Transverse colon (tissue), 4 donors: ENCODE measurements around the gene GLI2. TPM values are rescaled to one million over a fixed set of nuclear protein-coding genes. Genes with fewer than 3 reads are reported as not detected.

ENCODE experiments used
- DNase-seq: peaks from one replicate; pipeline ENCODE4 v3.0.0-alpha.2; 2019
- H3K27ac ChIP-seq, 4 donors: fragments of 200-600 bp; sonication (generic); 2 replicates each; pipeline ENCODE4 v1.5.1; 2016 to 2018; ENCODE audit warnings: inconsistent platforms in 4 of 4
- H3K27me3 ChIP-seq: fragments of 200-600 bp; sonication (generic); 2 replicates; pipeline ENCODE4 v1.5.1; 2017; ENCODE audit warnings: inconsistent platforms
- H3K36me3 ChIP-seq, 4 donors: fragments of 200-600 bp; sonication (generic); 2 replicates each; pipeline ENCODE4 v1.5.1; 2017 to 2019; ENCODE audit warnings: inconsistent platforms in 4 of 4
- H3K4me1 ChIP-seq, 4 donors: fragments of 200-600 bp; sonication (generic); 2 replicates each; pipeline ENCODE4 v1.5.1; 2017 to 2020; ENCODE audit warnings: inconsistent platforms in 4 of 4
- H3K4me3 ChIP-seq, 4 donors: fragments of 200-600 bp; sonication (generic); 1 replicate in 1 of 4; 2 replicates in 3 of 4; pipeline versions ENCODE4 v1.5.1 to v1.6.1; 2017 to 2019; ENCODE audit warnings: inconsistent platforms in 4 of 4
- H3K9me3 ChIP-seq, 2 donors: fragments of 200-600 bp; sonication (generic); 2 replicates each; pipeline ENCODE4 v1.5.1; 2017 to 2019; ENCODE audit warnings: inconsistent platforms in 2 of 2
- CTCF ChIP-seq, 5 experiments: fragments of 200-600 bp in 3 of 5; fragments of 450-650 bp in 2 of 5; sonication (generic) in 3 of 5; IDR thresholded peaks; 1 replicate in 2 of 5; 2 replicates in 3 of 5; pipeline ENCODE4 v1.5.1; 2016 to 2017; ENCODE audit warnings: antibody characterized with exemption in 5 of 5, inconsistent platforms in 3 of 5, mild to moderate bottlenecking in 2 of 5, moderate library complexity in 1 of 5
- EP300 ChIP-seq: sonication (generic); formaldehyde crosslinking; IDR thresholded peaks from one replicate; pipeline ENCODE4 v1.6.1; 2017; ENCODE audit warnings: antibody characterized with exemption, low read depth
- POLR2A ChIP-seq: fragments of 450-650 bp; IDR thresholded peaks from one replicate; pipeline ENCODE4 v1.6.1; 2016; ENCODE audit warnings: antibody characterized with exemption, mild to moderate bottlenecking, moderate library complexity
- POLR2AphosphoS5 ChIP-seq, 3 donors: sonication (generic); formaldehyde crosslinking; IDR thresholded peaks; one replicate each; pipeline ENCODE4 v1.6.1; 2016; ENCODE audit warnings: antibody characterized with exemption in 3 of 3
- whole genome bisulfite sequencing, 2 donors: methylation state at CpG; one replicate each; pipeline ENCODE4 v1.1.5; 2018; ENCODE audit warnings: low coverage in 1 of 2; 5-methylcytosine and 5-hydroxymethylcytosine counted together
- in situ Hi-C, 4 donors: fragments of 200-750 bp; cut with MboI; loops; one replicate each; pipeline versions ENCODE4 v1.15.0 to v1.15.1; 2017; ENCODE audit warnings: low sequenced_read_pairs in 3 of 4, low pct_ligation_motif_present in 1 of 4, low pct_unique_long_range_greater_than_20kb in 1 of 4
- intact Hi-C: fragments of 100-400 bp; cut with DNase I; formaldehyde crosslinking; loops from one replicate; pipeline ENCODE4 v1.15.1; 2023; ENCODE audit warnings: low total_unique reads
- total RNA-seq, 4 donors: library from RNA; depleted of rRNA; stranded (reverse); fragments of >200 nt; gene quantifications; one replicate each; pipeline ENCODE4 v1.1.0, GENCODE V29; 2016

The GLI2 gene
- total RNA-seq, 4 donors from 2014 or later = 1.1 to 15.1 (median 4.2) TPM

GRCh38 chr2:120733238-120733932 lies 2.3 kb upstream of the GLI2 start:
- peaks cover 55% of the 10 kb centered on the region for H3K27me3 ChIP-seq
- WGBS, 2 donors = 38 to 59% methylated on average over 6 to 10 of the region's 10 CpGs
- H3K9me3 ChIP-seq = no peaks in the 10 kb centered on the region
- H3K4me3 ChIP-seq = no peak overlapping the region
- DNase-seq = no peak
- intact Hi-C loops = loop anchor here (10.0 kb wide), 1 partner anchor 121 kb away; no protein-coding TSS in a partner anchor
- H3K27ac ChIP-seq = peak overlapping the region; percentile 25 to 90 (median 86)
- H3K4me1 ChIP-seq = peaks cover 2 to 35% (median 25%) of the 10 kb centered on the region in 4 donors
- no peaks in the 10 kb centered on the region for H3K36me3 ChIP-seq
- no peak for TF ChIP-seq EP300
- TF ChIP-seq CTCF (IDR thresholded peaks at IDR 0.05) = no peak
- TF ChIP-seq POLR2A = no peak
- peak in 2 of 3 donors; percentile 10 to 16 for TF ChIP-seq POLR2AphosphoS5 (IDR thresholded peaks at IDR 0.05)
- in situ Hi-C loops = no loop called here

GRCh38 chr2:120734930-120735651 lies 577 bp upstream of the GLI2 start:
- 18% methylated on average over 36 of the region's 40 CpGs; no CpG with 5 or more reads in 1 of the 2 donors for WGBS, 2 donors
- in situ Hi-C loops = no loop called here
- Histone ChIP-seq H3K27me3 (peaks cover 66% of the 10 kb centered on the region), H3K36me3 (no peaks in the 10 kb centered on the region), H3K4me1 (peaks cover 2 to 49% (median 30%) of the 10 kb centered on the region in 4 donors), H3K4me3 (peak overlapping the region in 3 of 4 donors; percentile 39 to 56 (median 39)), H3K9me3 (no peaks in the 10 kb centered on the region), H3K27ac (peak overlapping the region; percentile 85 to 90 (median 86))
- TF ChIP-seq EP300 (no peak), POLR2AphosphoS5 (IDR thresholded peaks at IDR 0.05) (no peak), CTCF (IDR thresholded peaks at IDR 0.05) (no peak)
- no peak for DNase-seq
- intact Hi-C loops = loop anchor here (5.0 to 10.0 kb wide), 2 partner anchors 120 to 202 kb away; no protein-coding TSS in a partner anchor

- H3K27ac ChIP-seq = peak overlapping the region; percentile 85 to 90 (median 86)
- intact Hi-C loops (loop anchor here (5.0 to 10.0 kb wide), 2 partner anchors 119 to 201 kb away; no protein-coding TSS in a partner anchor), in situ Hi-C loops (no loop called here)
- WGBS, 2 donors = 1% methylated on average over 28 of the region's 38 CpGs; no CpG with 5 or more reads in 1 of the 2 donors
- DNase-seq = no peak
- peak overlapping the region; percentile 39 to 56 (median 45) for H3K4me3 ChIP-seq
- peaks cover 77% of the 10 kb centered on the region for H3K27me3 ChIP-seq
- no peaks in the 10 kb centered on the region for H3K9me3 ChIP-seq
- TF ChIP-seq EP300 (no peak), POLR2AphosphoS5 (IDR thresholded peaks at IDR 0.05) (no peak), POLR2A (no peak), CTCF (IDR thresholded peaks at IDR 0.05) (no peak)
- H3K4me1 ChIP-seq = peaks cover 2 to 51% (median 33%) of the 10 kb centered on the region in 4 donors
- no peaks in the 10 kb centered on the region for H3K36me3 ChIP-seq
These were observed 545 bp downstream of the GLI2 start for GRCh38 chr2:120736202-120736623.
